Fibroblast of skin of scalp (primary cell): ENCODE results near the gene NSFL1C. TPM values are rescaled to one million over a fixed set of nuclear protein-coding genes. Genes with fewer than 3 reads are reported as not detected.
"Not testable (repeated sequence)": the region's sequence is repeated elsewhere in the genome, so short reads cannot be mapped to it uniquely, and the experiment has no call there.

Experiments
- DNase-seq: peaks from one replicate; pipeline ENCODE4 v3.0.0-alpha.2; 2013
- polyA plus RNA-seq, 2 experiments: library from polyadenylated mRNA; unstranded; fragments of 120-200 nt; gene quantifications; one replicate each; pipeline ENCODE4 v1.2.1, GENCODE V29; 2013; ENCODE audit not compliant: insufficient read length in 2 of 2

Gene NSFL1C
- polyA plus RNA-seq (2013, experiment 1 of 2; ENCODE audit: insufficient read length) = 76.2 TPM
- polyA plus RNA-seq (2013, experiment 2 of 2; ENCODE audit: insufficient read length) = 67.6 TPM

GRCh38 chr20:1466211-1467081 lies at the start of gene NSFL1C:
NSFL1C (minus strand) TSS chr20:1466849; CDS start chr20:1466824, 25 bp downstream.
- DNase-seq = peak; percentile 94

- DNase-seq = no peak
Measured at GRCh38 chr20:1513801-1514200, 47.2 kb upstream of the NSFL1C start.

- peak; percentile 11 for DNase-seq
Measured at GRCh38 chr20:1509237-1509636, 42.6 kb upstream of the NSFL1C start.

GRCh38 chr20:1508574-1508973 lies 41.9 kb upstream of the NSFL1C start:
- DNase-seq = no peak

GRCh38 chr20:1507276-1507675 lies 40.6 kb upstream of the NSFL1C start:
- DNase-seq = no peak

GRCh38 chr20:1505871-1506270 lies 39.2 kb upstream of the NSFL1C start:
- no peak for DNase-seq

- no peak for DNase-seq
Measured at GRCh38 chr20:1505361-1505760, 38.7 kb upstream of the NSFL1C start.

- DNase-seq = peak; percentile 86
Measured at GRCh38 chr20:1503564-1504227, 37.0 kb upstream of the NSFL1C start.

- no peak for DNase-seq
Measured at GRCh38 chr20:1500496-1500895, 33.8 kb upstream of the NSFL1C start.

GRCh38 chr20:1499528-1500420 lies 33.1 kb upstream of the NSFL1C start:
- no peak for DNase-seq

GRCh38 chr20:1497371-1497770 lies 30.7 kb upstream of the NSFL1C start:
- not testable (repeated sequence) for DNase-seq

GRCh38 chr20:1496930-1497329 lies 30.3 kb upstream of the NSFL1C start:
- no peak for DNase-seq

GRCh38 chr20:1494436-1494835 lies 27.8 kb upstream of the NSFL1C start:
- no peak for DNase-seq

GRCh38 chr20:1493536-1493935 lies 26.9 kb upstream of the NSFL1C start:
- DNase-seq = no peak

- no peak for DNase-seq
Measured at GRCh38 chr20:1491860-1492642, 25.4 kb upstream of the NSFL1C start.

- DNase-seq = no peak
Measured at GRCh38 chr20:1491281-1491840, 24.7 kb upstream of the NSFL1C start, which contains the start of gene SIRPB2. SIRPB2 (minus strand) TSS chr20:1491420; CDS start chr20:1491359, 61 bp downstream.

GRCh38 chr20:1490643-1491195 lies 24.1 kb upstream of the NSFL1C start:
- no peak for DNase-seq

- no peak for DNase-seq
Measured at GRCh38 chr20:1489764-1490436, 23.3 kb upstream of the NSFL1C start.

- no peak for DNase-seq
Measured at GRCh38 chr20:1489325-1489724, 22.7 kb upstream of the NSFL1C start.

- DNase-seq = no peak
Measured at GRCh38 chr20:1486566-1486965, 19.9 kb upstream of the NSFL1C start.
